Right lobe of liver (tissue), 6 donors: ENCODE measurements around the gene SNX3. TPM values are rescaled to one million over a fixed set of nuclear protein-coding genes. Genes with fewer than 3 reads are reported as not detected.

Source experiments
- ATAC-seq, 4 donors: fragments of 200-7000 bp; cut with Tn5 transposase; one replicate each; pipeline ENCODE4 v1.9.1; 2020; ENCODE audit warnings: mild to moderate bottlenecking in 4 of 4, moderate library complexity in 4 of 4
- DNase-seq, 3 donors: peaks; one replicate each; pipeline ENCODE4 v3.0.0-alpha.2; 2020
- H3K27ac ChIP-seq, 3 donors: fragments of 200-600 bp; one replicate each; pipeline ENCODE4 v1.8.0; 2022
- H3K27me3 ChIP-seq, 2 donors: fragments of 200-600 bp; one replicate each; pipeline ENCODE4 v1.8.0; 2022
- H3K36me3 ChIP-seq, 4 donors: fragments of 200-600 bp; sonication (generic) in 1 of 4; one replicate each; pipeline versions ENCODE4 v1.5.1 to v1.8.0; 2017 to 2022; ENCODE audit warnings: control low read depth in 1 of 4
- H3K4me1 ChIP-seq, 4 donors: fragments of 200-600 bp; sonication (generic) in 1 of 4; one replicate each; pipeline versions ENCODE4 v1.5.1 to v1.8.0; 2017 to 2022; ENCODE audit warnings: control low read depth in 1 of 4
- H3K4me3 ChIP-seq, 3 donors: fragments of 200-600 bp; one replicate each; pipeline ENCODE4 v1.8.0; 2022
- H3K9me3 ChIP-seq, 4 donors: fragments of 200-600 bp; sonication (generic) in 1 of 4; one replicate each; pipeline versions ENCODE4 v1.5.1 to v1.8.0; 2017 to 2022; ENCODE audit warnings: control low read depth in 1 of 4
- POLR2A ChIP-seq: fragments of 450-650 bp; IDR thresholded peaks from one replicate; pipeline ENCODE4 v1.6.1; 2017; ENCODE audit warnings: antibody characterized with exemption, mild to moderate bottlenecking
- WGBS: methylation state at CpG from one replicate; pipeline ENCODE4 v1.1.6; 2018; ENCODE audit warnings: low coverage, low lambda C conversion rate; ENCODE audit not compliant: insufficient coverage; ENCODE audit errors: missing lambda C conversion rate; 5-methylcytosine and 5-hydroxymethylcytosine counted together
- intact Hi-C, 2 donors: fragments of 100-400 bp; cut with DNase I; formaldehyde crosslinking; loops; one replicate each; pipeline versions ENCODE4 v1.11.2 to v1.14.1; 2022
- total RNA-seq, 6 experiments: library from RNA; depleted of rRNA in 2 of 6; stranded (reverse); fragments of >200 nt in 2 of 6; fragmentation: NEBNext Ultra II Directional in 3 of 6; extraction: Animal tissue kit (Norgen Biotek cat#: 25700) in 3 of 6; gene quantifications; one replicate each; pipeline versions ENCODE4 v1.1.0 to v1.2.4, GENCODE V29; 2016 to 2023
- TF ChIP-seq, protein P1 (sequence below), 4 donors: fragments of 200-600 bp in 3 of 4; fragments of 450-650 bp in 1 of 4; IDR thresholded peaks; one replicate each; pipeline versions ENCODE4 v1.5.1 to v1.8.0; 2016 to 2022; ENCODE audit warnings: antibody characterized with exemption in 4 of 4, mild to moderate bottlenecking in 2 of 4
- donor health status: DM: no; HTN: yes; CAD: no.
- donor health status: DM: no; HTN: no; CAD: no.
- donor health status: DM: no; HTN: no; CAD: no.
- donor health status: DM: no; HTN: yes; CAD: no.
- donor health status: DM: no; HTN: yes; CAD: no.

Gene SNX3
- total RNA-seq, 6 experiments from 2014 or later: 76.8 to 191 (median 111) TPM

DNA sequence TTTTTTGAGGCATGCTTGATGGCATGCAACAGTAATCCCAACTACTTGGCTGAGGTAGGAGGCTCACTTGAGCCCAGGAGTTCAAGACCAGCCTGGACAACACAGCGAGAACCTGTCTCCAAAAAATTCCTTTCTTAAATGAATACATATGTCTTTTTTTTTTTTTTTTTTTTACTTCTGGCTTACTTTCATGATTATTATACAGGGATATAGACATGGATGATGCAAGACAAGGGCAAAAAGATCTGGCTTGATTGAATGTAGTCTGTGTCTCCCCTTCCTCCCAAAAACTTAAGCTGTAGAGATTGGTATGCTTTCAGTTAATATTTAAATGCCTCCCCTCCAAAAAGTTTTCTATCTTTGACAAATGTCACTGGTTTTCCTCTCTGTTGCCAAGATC is 7.6 kb downstream of the SNX3 start:
- no peaks in the 10 kb centered on the region for H3K9me3 ChIP-seq
- no peak overlapping the region for H3K4me3 ChIP-seq
- DNase-seq (no peak), ATAC-seq (no peak)
- TF ChIP-seq, protein P1, sequence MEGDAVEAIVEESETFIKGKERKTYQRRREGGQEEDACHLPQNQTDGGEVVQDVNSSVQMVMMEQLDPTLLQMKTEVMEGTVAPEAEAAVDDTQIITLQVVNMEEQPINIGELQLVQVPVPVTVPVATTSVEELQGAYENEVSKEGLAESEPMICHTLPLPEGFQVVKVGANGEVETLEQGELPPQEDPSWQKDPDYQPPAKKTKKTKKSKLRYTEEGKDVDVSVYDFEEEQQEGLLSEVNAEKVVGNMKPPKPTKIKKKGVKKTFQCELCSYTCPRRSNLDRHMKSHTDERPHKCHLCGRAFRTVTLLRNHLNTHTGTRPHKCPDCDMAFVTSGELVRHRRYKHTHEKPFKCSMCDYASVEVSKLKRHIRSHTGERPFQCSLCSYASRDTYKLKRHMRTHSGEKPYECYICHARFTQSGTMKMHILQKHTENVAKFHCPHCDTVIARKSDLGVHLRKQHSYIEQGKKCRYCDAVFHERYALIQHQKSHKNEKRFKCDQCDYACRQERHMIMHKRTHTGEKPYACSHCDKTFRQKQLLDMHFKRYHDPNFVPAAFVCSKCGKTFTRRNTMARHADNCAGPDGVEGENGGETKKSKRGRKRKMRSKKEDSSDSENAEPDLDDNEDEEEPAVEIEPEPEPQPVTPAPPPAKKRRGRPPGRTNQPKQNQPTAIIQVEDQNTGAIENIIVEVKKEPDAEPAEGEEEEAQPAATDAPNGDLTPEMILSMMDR (IDR thresholded peaks at IDR 0.05): no peak
- no peak for TF ChIP-seq POLR2A
- no peak overlapping the region for H3K27ac ChIP-seq
- WGBS: 86% methylated on average over 1 of the region's 1 CpG
- H3K4me1 ChIP-seq: peaks cover 0 to 62% (median 2%) of the 10 kb centered on the region in 4 donors
- intact Hi-C loops: no loop called here
- H3K36me3 ChIP-seq: peaks cover 0 to 3% (median 0%) of the 10 kb centered on the region in 4 donors
- H3K27me3 ChIP-seq: no peaks in the 10 kb centered on the region

DNA sequence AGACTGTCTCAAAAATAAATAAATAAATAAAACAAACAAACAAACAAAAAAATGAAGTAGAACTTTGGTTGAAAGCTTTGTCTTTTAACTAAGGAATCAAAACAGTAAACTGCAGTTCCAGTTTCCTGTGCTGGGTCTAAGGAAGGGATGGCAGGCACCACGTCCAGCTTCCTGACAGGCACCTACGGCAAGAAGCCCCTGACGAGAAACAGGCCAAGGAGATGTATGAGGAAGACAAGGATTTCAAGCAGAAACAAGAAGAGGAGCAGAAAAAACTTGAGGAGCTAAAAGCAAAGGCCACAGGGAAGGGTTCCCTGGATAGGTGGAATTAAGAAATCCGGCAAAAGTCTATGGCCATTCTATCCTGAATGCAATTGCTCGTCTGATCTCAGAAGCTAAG is 8.8 kb downstream of the SNX3 start:
- Histone ChIP-seq H3K27ac (no peak overlapping the region), H3K4me3 (no peak overlapping the region), H3K36me3 (peaks cover 0 to 3% (median 0%) of the 10 kb centered on the region in 4 donors), H3K4me1 (peaks cover 0 to 62% (median 2%) of the 10 kb centered on the region in 4 donors), H3K9me3 (no peaks in the 10 kb centered on the region), H3K27me3 (no peaks in the 10 kb centered on the region)
- ATAC-seq (no peak), DNase-seq (no peak)
- intact Hi-C loops: no loop called here
- WGBS: 70% methylated on average over 5 of the region's 5 CpGs
- TF ChIP-seq, protein P1 (IDR thresholded peaks at IDR 0.05): no peak
- no peak for TF ChIP-seq POLR2A

DNA sequence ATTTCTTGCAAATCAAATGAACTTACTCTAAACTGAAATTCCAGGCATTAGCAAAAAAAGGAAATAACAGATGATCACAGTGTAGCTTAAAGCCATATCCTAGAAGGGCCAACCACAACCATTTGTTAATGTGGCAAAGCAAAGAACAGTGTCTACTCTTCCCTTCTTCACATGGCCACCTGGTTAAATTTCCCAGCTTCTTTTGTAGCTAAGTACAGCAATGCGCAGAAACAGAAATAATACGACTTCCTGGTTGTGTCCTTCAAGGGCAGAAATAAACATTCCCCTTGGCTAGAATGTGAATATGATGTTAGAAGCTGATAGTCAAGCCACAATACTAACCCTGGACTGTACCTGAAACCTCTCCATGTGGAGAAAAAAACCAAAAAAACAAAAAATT is 9.6 kb downstream of the SNX3 start:
- ATAC-seq: no peak
- H3K27ac ChIP-seq: no peak overlapping the region
- 86% methylated on average over 2 of the region's 2 CpGs for WGBS
- H3K36me3 ChIP-seq: peaks cover 0 to 3% (median 0%) of the 10 kb centered on the region in 4 donors
- no peak for DNase-seq
- H3K4me3 ChIP-seq: no peak overlapping the region
- intact Hi-C loops: no loop called here
- H3K27me3 ChIP-seq: no peaks in the 10 kb centered on the region
- H3K9me3 ChIP-seq: no peaks in the 10 kb centered on the region
- TF ChIP-seq, protein P1 (IDR thresholded peaks at IDR 0.05): no peak
- no peak for TF ChIP-seq POLR2A
- peaks cover 0 to 56% (median 0%) of the 10 kb centered on the region in 4 donors for H3K4me1 ChIP-seq

DNA sequence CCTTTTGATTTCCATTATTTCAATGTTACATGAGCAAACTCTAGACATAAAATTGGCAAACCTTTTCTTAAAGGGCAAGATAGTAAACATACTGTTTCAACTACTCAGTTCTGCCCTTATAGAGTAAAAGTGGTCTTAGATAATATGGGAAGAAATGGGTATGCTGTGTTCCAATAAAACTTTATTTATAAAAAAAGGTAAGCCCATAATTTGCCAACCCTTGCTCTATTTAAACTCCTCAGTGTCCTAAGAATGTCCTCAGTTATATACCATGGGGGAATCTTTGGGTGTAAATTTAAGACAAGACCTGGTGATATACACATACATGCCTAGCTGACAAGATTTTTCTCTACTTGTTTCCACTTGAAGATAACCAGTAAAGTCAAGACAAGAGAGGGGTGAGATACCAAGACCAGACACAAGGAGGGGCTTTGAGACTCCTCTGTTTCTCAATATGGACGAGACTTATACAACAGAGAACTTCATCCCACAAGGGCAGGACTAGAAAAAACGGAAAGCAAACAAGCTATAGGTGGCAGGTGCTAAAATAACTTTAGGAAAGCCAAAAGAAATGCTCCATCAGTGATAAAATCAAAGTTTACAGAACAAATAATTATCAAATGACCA is 10.5 kb downstream of the SNX3 start:
- 79% methylated on average over 2 of the region's 2 CpGs for WGBS
- peaks cover 0 to 3% (median 0%) of the 10 kb centered on the region in 4 donors for H3K36me3 ChIP-seq
- DNase-seq (no peak), ATAC-seq (no peak)
- H3K4me3 ChIP-seq: no peak overlapping the region
- no peaks in the 10 kb centered on the region for H3K27me3 ChIP-seq
- intact Hi-C loops: no loop called here
- no peaks in the 10 kb centered on the region for H3K9me3 ChIP-seq
- TF ChIP-seq, protein P1 (IDR thresholded peaks at IDR 0.05): no peak
- no peak for TF ChIP-seq POLR2A
- H3K27ac ChIP-seq: no peak overlapping the region
- H3K4me1 ChIP-seq: peaks cover 0 to 51% (median 0%) of the 10 kb centered on the region in 4 donors
